Lung (tissue), 12 donors: ENCODE data around the gene SMTN. TPM values are rescaled to one million over a fixed set of nuclear protein-coding genes. Genes with fewer than 3 reads are reported as not detected.

Source experiments
- ATAC-seq: fragments of 200-7000 bp; cut with Tn5 transposase; one replicate; pipeline ENCODE4 v1.9.1; 2020; ENCODE audit warnings: moderate number of reproducible peaks; ENCODE audit not compliant: insufficient read depth, low FRiP score
- DNase-seq, 3 donors: peaks; one replicate each; pipeline ENCODE4 v3.0.0-alpha.2; 2013 to 2017
- H3K27ac ChIP-seq, 2 donors: one replicate each; pipeline ENCODE4 v1.5.1; 2013; ENCODE audit warnings: mild to moderate bottlenecking in 2 of 2, moderate library complexity in 2 of 2, control low read depth in 1 of 2, inconsistent platforms in 1 of 2, low read depth in 1 of 2, low read length in 1 of 2
- H3K27me3 ChIP-seq, 3 donors: one replicate each; pipeline ENCODE4 v1.5.1; 2013; ENCODE audit warnings: low read length in 2 of 3; ENCODE audit not compliant: control insufficient read depth in 3 of 3, insufficient read depth in 3 of 3
- H3K36me3 ChIP-seq, 4 donors: one replicate each; pipeline ENCODE4 v1.5.1; 2013; ENCODE audit warnings: low read length in 4 of 4, mild to moderate bottlenecking in 1 of 4, moderate library complexity in 1 of 4; ENCODE audit not compliant: control insufficient read depth in 4 of 4, insufficient read depth in 4 of 4
- H3K4me1 ChIP-seq, 5 donors: one replicate each; pipeline ENCODE4 v1.5.1; 2013; ENCODE audit warnings: low read length in 5 of 5, mild to moderate bottlenecking in 2 of 5, moderate library complexity in 1 of 5; ENCODE audit not compliant: control insufficient read depth in 5 of 5, insufficient read depth in 5 of 5
- H3K4me3 ChIP-seq: one replicate; pipeline ENCODE4 v1.5.1; 2013; ENCODE audit warnings: mild to moderate bottlenecking, control low read depth, moderate library complexity
- H3K9ac ChIP-seq, 2 donors: one replicate each; pipeline ENCODE4 v1.5.1; 2013; ENCODE audit warnings: low read length in 2 of 2, control low read depth in 1 of 2; ENCODE audit not compliant: insufficient read depth in 1 of 2
- H3K9me3 ChIP-seq, 4 donors: one replicate each; pipeline ENCODE4 v1.5.1; 2013; ENCODE audit warnings: low read length in 3 of 4, mild to moderate bottlenecking in 1 of 4, moderate library complexity in 1 of 4; ENCODE audit not compliant: control insufficient read depth in 4 of 4, insufficient read depth in 3 of 4
- CTCF ChIP-seq: IDR thresholded peaks from 2 replicates; pipeline ENCODE4 v1.5.1; 2012; ENCODE audit warnings: mild to moderate bottlenecking; ENCODE audit errors: control extremely low read depth, extremely low read depth
- WGBS, 2 donors: extraction: QIAGEN DNeasy Blood & Tissue Kit; methylation state at CpG; one replicate each; pipeline ENCODE4 v1.1.7; 2013; 5-methylcytosine and 5-hydroxymethylcytosine counted together
- polyA plus RNA-seq, 2 donors: library from polyadenylated mRNA; stranded (reverse); fragments of 200-250 nt; gene quantifications; one replicate each; pipeline ENCODE4 v1.2.1, GENCODE V29; 2013
- total RNA-seq, 2 donors: library from RNA; depleted of rRNA in 1 of 2; stranded (reverse); fragments of >200 nt in 1 of 2; gene quantifications; one replicate each; pipeline ENCODE4 v1.2.1, GENCODE V29; 2014 to 2021
- donor health status: control.
- donor health status: control.
- donor health status: Bipolar disorder and iron deficiency.
- donor health status: healthy.
- donor health status: DM: yes; HTN: yes; CAD: no.

SMTN gene
- total and polyA plus RNA-seq, 4 donors, result 30.8 to 101 (median 64.7) TPM

DNA sequence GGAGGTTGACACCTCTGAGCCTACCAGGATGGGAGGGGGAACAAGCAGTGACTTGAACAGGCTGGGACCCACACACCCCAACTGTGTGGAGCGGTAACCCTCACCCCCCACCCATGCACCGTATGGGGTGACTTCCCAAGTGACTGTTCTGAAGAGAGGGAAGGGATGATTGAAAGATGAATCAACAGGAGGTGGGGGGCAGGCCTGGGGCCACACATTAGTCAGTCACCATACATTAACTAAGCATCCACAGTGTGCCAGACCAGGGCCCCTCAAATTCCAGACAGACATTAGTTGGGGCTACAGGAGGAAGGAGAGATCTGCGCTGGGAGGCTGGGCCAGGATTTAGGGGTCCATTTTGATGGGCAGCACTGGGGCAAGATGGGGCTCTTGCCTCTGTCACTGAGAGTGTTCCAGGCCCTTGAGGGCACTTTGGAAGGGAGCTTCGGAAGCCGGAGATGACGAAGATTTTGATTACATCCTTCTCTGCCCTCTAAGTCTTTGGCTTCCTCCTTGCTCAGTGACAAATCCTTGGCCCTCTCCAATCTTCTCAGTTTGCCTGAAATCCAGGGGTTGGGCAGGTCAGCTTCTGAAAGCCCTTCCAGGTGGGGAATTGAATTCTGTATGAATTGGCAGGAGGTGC is 966 bp downstream of the SMTN start:
- no peaks in the 10 kb centered on the region for H3K27me3 ChIP-seq
- peaks cover 0 to 11% (median 7%) of the 10 kb centered on the region in 4 donors for H3K36me3 ChIP-seq
- no peaks in the 10 kb centered on the region for H3K9me3 ChIP-seq
- no peak for TF ChIP-seq CTCF
- H3K4me3 ChIP-seq, result peak overlapping the region; percentile 73
- H3K27ac ChIP-seq, result peak overlapping the region; percentile 83 to 89
- H3K4me1 ChIP-seq, result peaks cover 7 to 46% (median 24%) of the 10 kb centered on the region in 5 donors
- peak overlapping the region in 1 of 2 donors; percentile 97 for H3K9ac ChIP-seq
- ATAC-seq, result no peak
- 45 to 65% methylated on average over 6 of the region's 6 CpGs for WGBS, 2 donors
- DNase-seq, result no peak

GRCh38 chr22:31082606-31083376 is 1.7 kb downstream of the SMTN start:
- 66 to 72% methylated on average over 11 of the region's 11 CpGs for WGBS, 2 donors
- TF ChIP-seq CTCF, result peak; percentile 6
- peak overlapping the region; percentile 73 for H3K4me3 ChIP-seq
- DNase-seq (peak in 2 of 3 donors; percentile 50 to 72), ATAC-seq (no peak)
- H3K9me3 ChIP-seq, result no peaks in the 10 kb centered on the region
- H3K9ac ChIP-seq, result peak overlapping the region in 1 of 2 donors; percentile 97
- H3K36me3 ChIP-seq, result peaks cover 3 to 14% (median 9%) of the 10 kb centered on the region in 4 donors
- H3K27ac ChIP-seq, result peak overlapping the region; percentile 73 to 89
- peaks cover 7 to 46% (median 24%) of the 10 kb centered on the region in 5 donors for H3K4me1 ChIP-seq
- H3K27me3 ChIP-seq, result no peaks in the 10 kb centered on the region

DNA sequence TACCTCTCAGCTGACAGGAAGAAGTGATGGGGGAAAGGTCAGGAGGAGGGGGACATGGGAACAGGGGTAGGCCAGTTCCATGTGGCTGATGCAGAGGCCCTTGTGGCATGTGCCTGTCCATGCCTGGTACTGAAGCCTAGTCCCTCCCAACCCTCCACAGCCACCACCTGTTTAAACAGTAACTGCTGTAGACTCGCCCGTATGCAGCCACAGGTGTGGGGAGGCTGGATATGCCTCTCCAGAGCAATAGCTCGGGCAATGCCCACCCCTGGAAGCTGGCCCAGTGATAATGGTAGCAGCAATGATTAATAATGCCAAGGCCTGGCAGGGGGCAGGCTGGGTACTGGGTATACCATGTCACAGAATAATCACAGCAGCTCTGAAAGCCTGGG is 2.3 kb downstream of the SMTN start:
- Histone ChIP-seq H3K36me3 (peaks cover 4 to 18% (median 9%) of the 10 kb centered on the region in 4 donors), H3K27ac (peak overlapping the region; percentile 38 to 73), H3K4me1 (peaks cover 7 to 46% (median 24%) of the 10 kb centered on the region in 5 donors), H3K9ac (no peak overlapping the region), H3K4me3 (no peak overlapping the region), H3K9me3 (no peaks in the 10 kb centered on the region), H3K27me3 (no peaks in the 10 kb centered on the region)
- 66 to 74% methylated on average over 3 of the region's 3 CpGs for WGBS, 2 donors
- ATAC-seq (no peak), DNase-seq (peak in 1 of 3 donors; percentile 47)
- TF ChIP-seq CTCF, result no peak
